OCI-LY3 (cell line): ENCODE data around the gene BSPRY.

Experiments
- H2AFZ ChIP-seq: fragments of 200-600, 300-600 bp; shearing (Covaris generic); 2 replicates; pipeline ENCODE4 v1.6.0; 2014; ENCODE audit warnings: antibody characterized with exemption, low read depth, low read length
- H3K27ac ChIP-seq: fragments of 200-600, 300-600 bp; sonication (generic); 2 replicates; pipeline ENCODE4 v1.5.1; 2014; ENCODE audit warnings: mild to moderate bottlenecking, low read length, moderate library complexity, mixed read lengths
- H3K27me3 ChIP-seq: fragments of 200-600, 300-600 bp; sonication (generic); 2 replicates; pipeline ENCODE4 v1.6.1; 2014; ENCODE audit warnings: low read depth, low read length, mixed read lengths
- H3K36me3 ChIP-seq: fragments of 200-600, 300-600 bp; sonication (generic); replicated peaks from 2 replicates; pipeline ENCODE3; 2014; ENCODE audit warnings: low read depth, low read length, mixed read lengths
- H3K4me1 ChIP-seq: fragments of 300-600, 200-600 bp; sonication (generic); 2 replicates; pipeline ENCODE4 v1.6.1; 2014; ENCODE audit warnings: low read length, mixed read lengths
- H3K4me2 ChIP-seq: fragments of 200-600, 300-600 bp; sonication (generic); 2 replicates; pipeline ENCODE4 v1.6.1; 2014; ENCODE audit warnings: low read length, mixed read lengths
- H3K4me3 ChIP-seq: fragments of 300-600, 200-600 bp; sonication (generic); 2 replicates; pipeline ENCODE4 v1.5.1; 2014; ENCODE audit warnings: antibody characterized with exemption, mild to moderate bottlenecking, low read length, moderate library complexity
- H3K79me2 ChIP-seq: fragments of 300-600, 200-600 bp; shearing (Covaris generic); 2 replicates; pipeline ENCODE4 v1.6.1; 2014; ENCODE audit warnings: mild to moderate bottlenecking, low read length, mixed read lengths
- H3K9ac ChIP-seq: fragments of 300-600, 200-600 bp; shearing (Covaris generic); 2 replicates; pipeline ENCODE4 v1.6.0; 2014; ENCODE audit warnings: mild to moderate bottlenecking, low read length, moderate library complexity
- H3K9me3 ChIP-seq: fragments of 200-600, 300-600 bp; shearing (Covaris generic); 2 replicates; pipeline ENCODE4 v1.6.1; 2014; ENCODE audit warnings: low read length, mixed read lengths; ENCODE audit not compliant: insufficient read depth
- H4K20me1 ChIP-seq: fragments of 200-600, 300-600 bp; sonication (generic); 2 replicates; pipeline ENCODE4 v1.6.1; 2016; ENCODE audit warnings: low read length, mixed read lengths; ENCODE audit not compliant: insufficient read depth
- CTCF ChIP-seq: fragments of 200-600, 300-600 bp; sonication (generic); IDR thresholded peaks from 2 replicates; pipeline ENCODE4 v1.5.1; 2014; ENCODE audit warnings: antibody characterized with exemption, low read length, low read depth
- EZH2phosphoT487 ChIP-seq: fragments of 200-600 bp; shearing (Covaris generic); IDR thresholded peaks from 2 replicates; pipeline ENCODE4 v1.6.1; 2018; ENCODE audit warnings: antibody characterized with exemption, mixed run types, low read depth

BSPRY gene

GRCh38 chr9:113381909-113382411, 32.6 kb downstream of the BSPRY start:
- Histone ChIP-seq H3K27me3 (no peaks in the 10 kb centered on the region), H4K20me1 (no peaks in the 10 kb centered on the region), H3K9ac (no peak overlapping the region), H3K36me3 (peaks cover under 1% of the 10 kb centered on the region), H3K4me2 (no peak overlapping the region), H2AFZ (no peak overlapping the region), H3K9me3 (no peaks in the 10 kb centered on the region), H3K79me2 (no peaks in the 10 kb centered on the region), H3K4me3 (no peak overlapping the region), H3K4me1 (peaks cover 38% of the 10 kb centered on the region), H3K27ac (no peak overlapping the region)
- no peak for TF ChIP-seq CTCF

- no peaks in the 10 kb centered on the region for H3K27me3 ChIP-seq
- TF ChIP-seq EZH2phosphoT487 (no peak), CTCF (no peak)
- H3K9me3 ChIP-seq: no peaks in the 10 kb centered on the region
- no peaks in the 10 kb centered on the region for H4K20me1 ChIP-seq
- no peaks in the 10 kb centered on the region for H3K4me1 ChIP-seq
- no peak overlapping the region for H3K9ac ChIP-seq
- H3K79me2 ChIP-seq: no peaks in the 10 kb centered on the region
- H2AFZ ChIP-seq: no peak overlapping the region
- no peak overlapping the region for H3K4me3 ChIP-seq
- peaks cover 18% of the 10 kb centered on the region for H3K36me3 ChIP-seq
- no peak overlapping the region for H3K4me2 ChIP-seq
- no peak overlapping the region for H3K27ac ChIP-seq
Observed at GRCh38 chr9:113386571-113387393, 37.4 kb downstream of the BSPRY start.

GRCh38 chr9:113387560-113388230, 38.4 kb downstream of the BSPRY start:
- H3K4me1 ChIP-seq: no peaks in the 10 kb centered on the region
- no peak overlapping the region for H3K9ac ChIP-seq
- H3K4me3 ChIP-seq: no peak overlapping the region
- H3K27me3 ChIP-seq: no peaks in the 10 kb centered on the region
- no peak overlapping the region for H2AFZ ChIP-seq
- peaks cover 23% of the 10 kb centered on the region for H3K36me3 ChIP-seq
- TF ChIP-seq CTCF (no peak), EZH2phosphoT487 (no peak)
- H3K27ac ChIP-seq: no peak overlapping the region
- no peaks in the 10 kb centered on the region for H3K9me3 ChIP-seq
- H3K4me2 ChIP-seq: no peak overlapping the region
- H3K79me2 ChIP-seq: no peaks in the 10 kb centered on the region
- H4K20me1 ChIP-seq: no peaks in the 10 kb centered on the region

- H3K4me3 ChIP-seq: no peak overlapping the region
- no peak overlapping the region for H3K27ac ChIP-seq
- no peaks in the 10 kb centered on the region for H3K9me3 ChIP-seq
- no peaks in the 10 kb centered on the region for H3K27me3 ChIP-seq
- no peaks in the 10 kb centered on the region for H3K79me2 ChIP-seq
- H4K20me1 ChIP-seq: no peaks in the 10 kb centered on the region
- H3K4me1 ChIP-seq: no peaks in the 10 kb centered on the region
- no peak for TF ChIP-seq EZH2phosphoT487
- TF ChIP-seq CTCF: no peak
- H2AFZ ChIP-seq: no peak overlapping the region
- H3K36me3 ChIP-seq: peaks cover 23% of the 10 kb centered on the region
- H3K4me2 ChIP-seq: no peak overlapping the region
- no peak overlapping the region for H3K9ac ChIP-seq
Observed at GRCh38 chr9:113388833-113389232, 39.5 kb downstream of the BSPRY start.
